Skeletal muscle tissue (tissue), 4 donors: ENCODE measurements around the gene CDON. TPM values are rescaled to one million over a fixed set of nuclear protein-coding genes. Genes with fewer than 3 reads are reported as not detected.

Experiments used
- H3K27ac ChIP-seq: one replicate; pipeline ENCODE4 v1.7.0; 2013; ENCODE audit warnings: mild to moderate bottlenecking, low read depth, low read length, inconsistent platforms
- H3K27me3 ChIP-seq, 3 donors: one replicate each; pipeline ENCODE4 v1.7.0; 2013; ENCODE audit warnings: low read length in 3 of 3; ENCODE audit not compliant: control insufficient read depth in 3 of 3, insufficient read depth in 3 of 3
- H3K36me3 ChIP-seq, 3 donors: one replicate each; pipeline ENCODE4 v1.7.0; 2013; ENCODE audit warnings: low read length in 3 of 3; ENCODE audit not compliant: control insufficient read depth in 3 of 3, insufficient read depth in 3 of 3
- H3K4me1 ChIP-seq, 3 donors: one replicate each; pipeline ENCODE4 v1.7.0; 2013; ENCODE audit warnings: low read length in 3 of 3, mild to moderate bottlenecking in 3 of 3; ENCODE audit not compliant: control insufficient read depth in 3 of 3, insufficient read depth in 3 of 3
- H3K4me3 ChIP-seq, 3 donors: one replicate each; pipeline ENCODE4 v1.7.0; 2013; ENCODE audit warnings: low read length in 3 of 3
- H3K9ac ChIP-seq, 3 donors: one replicate each; pipeline ENCODE4 v1.7.0; 2013; ENCODE audit warnings: low read length in 3 of 3, mild to moderate bottlenecking in 3 of 3, moderate library complexity in 2 of 3, low read depth in 1 of 3
- H3K9me3 ChIP-seq, 3 donors: one replicate each; pipeline ENCODE4 v1.7.0; 2013; ENCODE audit warnings: low read length in 3 of 3; ENCODE audit not compliant: control insufficient read depth in 3 of 3
- total RNA-seq: library from RNA; depleted of rRNA; stranded (reverse); fragments of >200 nt; gene quantifications from one replicate; pipeline ENCODE4 v1.2.3, GENCODE V29; 2014
- donor health status: Osteomylitis.

The CDON gene
- 28.7 TPM for total RNA-seq

- H3K27ac ChIP-seq, result peak within 1 kb of the TSS; percentile 87
- peak within 1 kb of the TSS; percentile 91 to 94 (median 91) for H3K4me3 ChIP-seq
- H3K27me3 ChIP-seq, result peaks cover 0 to 3% (median 0%) of the 10 kb centered on the region in 3 donors
Observed at GRCh38 chr11:126062679-126063506, at the start of gene CDON. CDON (minus strand) TSS chr11:126062866; CDS start chr11:126023476, 39,390 bp downstream.

GRCh38 chr11:126111458-126112116 lies 48.9 kb upstream of the CDON start:
- Histone ChIP-seq H3K4me1 (peaks cover 61 to 67% (median 66%) of the 10 kb centered on the region in 3 donors), H3K36me3 (no peaks in the 10 kb centered on the region), H3K4me3 (no peak overlapping the region), H3K27ac (peak overlapping the region; percentile 56), H3K9ac (peak overlapping the region in 2 of 3 donors; percentile 16 to 40), H3K9me3 (no peaks in the 10 kb centered on the region), H3K27me3 (no peaks in the 10 kb centered on the region)

More at GRCh38 chr11:126062679-126063506, at the start of gene CDON:
- Histone ChIP-seq H3K4me1 (peaks cover 6 to 9% (median 7%) of the 10 kb centered on the region in 3 donors), H3K36me3 (no peaks in the 10 kb centered on the region), H3K9ac (peak within 1 kb of the TSS; percentile 79 to 96 (median 89)), H3K9me3 (no peaks in the 10 kb centered on the region)

GRCh38 chr11:126109941-126110731 lies 47.5 kb upstream of the CDON start:
- no peaks in the 10 kb centered on the region for H3K36me3 ChIP-seq
- H3K27me3 ChIP-seq, result no peaks in the 10 kb centered on the region
- H3K9me3 ChIP-seq, result no peaks in the 10 kb centered on the region
- peak overlapping the region in 1 of 3 donors; percentile 16 for H3K9ac ChIP-seq
- no peak overlapping the region for H3K27ac ChIP-seq
- H3K4me1 ChIP-seq, result peaks cover 48 to 56% (median 54%) of the 10 kb centered on the region in 3 donors
- H3K4me3 ChIP-seq, result no peak overlapping the region

- Histone ChIP-seq H3K9me3 (no peaks in the 10 kb centered on the region), H3K4me3 (no peak overlapping the region), H3K9ac (no peak overlapping the region), H3K27ac (no peak overlapping the region), H3K4me1 (peaks cover 21 to 27% (median 25%) of the 10 kb centered on the region in 3 donors), H3K36me3 (no peaks in the 10 kb centered on the region), H3K27me3 (no peaks in the 10 kb centered on the region)
Observed at GRCh38 chr11:126106594-126107328, 44.1 kb upstream of the CDON start.

GRCh38 chr11:126105748-126106080 lies 43.0 kb upstream of the CDON start:
- Histone ChIP-seq H3K9me3 (no peaks in the 10 kb centered on the region), H3K27ac (no peak overlapping the region), H3K9ac (no peak overlapping the region), H3K4me1 (peaks cover 16 to 20% (median 20%) of the 10 kb centered on the region in 3 donors), H3K36me3 (no peaks in the 10 kb centered on the region), H3K4me3 (no peak overlapping the region), H3K27me3 (no peaks in the 10 kb centered on the region)

GRCh38 chr11:126105022-126105747 lies 42.5 kb upstream of the CDON start:
- peaks cover 11 to 15% (median 15%) of the 10 kb centered on the region in 3 donors for H3K4me1 ChIP-seq
- H3K4me3 ChIP-seq, result no peak overlapping the region
- H3K27ac ChIP-seq, result no peak overlapping the region
- H3K36me3 ChIP-seq, result no peaks in the 10 kb centered on the region
- H3K27me3 ChIP-seq, result no peaks in the 10 kb centered on the region
- H3K9ac ChIP-seq, result no peak overlapping the region
- no peaks in the 10 kb centered on the region for H3K9me3 ChIP-seq

- H3K27ac ChIP-seq, result no peak overlapping the region
Observed at GRCh38 chr11:126104420-126104819, 41.8 kb upstream of the CDON start.

GRCh38 chr11:126103150-126103549 lies 40.5 kb upstream of the CDON start:
- H3K27ac ChIP-seq, result no peak overlapping the region
- H3K4me1 ChIP-seq, result peaks cover 9 to 10% (median 9%) of the 10 kb centered on the region in 3 donors

More at GRCh38 chr11:126104420-126104819, 41.8 kb upstream of the CDON start:
- H3K9me3 ChIP-seq, result no peaks in the 10 kb centered on the region
- H3K27me3 ChIP-seq, result no peaks in the 10 kb centered on the region
- H3K4me1 ChIP-seq, result peaks cover 9 to 10% (median 9%) of the 10 kb centered on the region in 3 donors
- no peak overlapping the region for H3K4me3 ChIP-seq
- H3K9ac ChIP-seq, result no peak overlapping the region
- H3K36me3 ChIP-seq, result no peaks in the 10 kb centered on the region

More at GRCh38 chr11:126103150-126103549, 40.5 kb upstream of the CDON start:
- H3K9ac ChIP-seq, result no peak overlapping the region
- no peak overlapping the region for H3K4me3 ChIP-seq
- H3K27me3 ChIP-seq, result no peaks in the 10 kb centered on the region
- no peaks in the 10 kb centered on the region for H3K36me3 ChIP-seq
- no peaks in the 10 kb centered on the region for H3K9me3 ChIP-seq
